Esophagus squamous epithelium (tissue), 4 donors: ENCODE measurements around the gene BABAM2.

Source experiments
- POLR2A ChIP-seq, 4 donors: fragments of 450-650 bp; IDR thresholded peaks; one replicate each; pipeline ENCODE4 v1.6.1; 2017; ENCODE audit warnings: antibody characterized with exemption in 4 of 4, mild to moderate bottlenecking in 4 of 4, moderate library complexity in 3 of 4
- TF ChIP-seq, protein P1 (sequence below), 6 experiments: fragments of 450-650 bp in 4 of 6; fragments of 200-600 bp in 2 of 6; sonication (generic) in 2 of 6; IDR thresholded peaks; one replicate each; pipeline ENCODE4 v1.5.1; 2016 to 2019; ENCODE audit warnings: antibody characterized with exemption in 6 of 6, mild to moderate bottlenecking in 4 of 6, moderate library complexity in 4 of 6

DNA sequence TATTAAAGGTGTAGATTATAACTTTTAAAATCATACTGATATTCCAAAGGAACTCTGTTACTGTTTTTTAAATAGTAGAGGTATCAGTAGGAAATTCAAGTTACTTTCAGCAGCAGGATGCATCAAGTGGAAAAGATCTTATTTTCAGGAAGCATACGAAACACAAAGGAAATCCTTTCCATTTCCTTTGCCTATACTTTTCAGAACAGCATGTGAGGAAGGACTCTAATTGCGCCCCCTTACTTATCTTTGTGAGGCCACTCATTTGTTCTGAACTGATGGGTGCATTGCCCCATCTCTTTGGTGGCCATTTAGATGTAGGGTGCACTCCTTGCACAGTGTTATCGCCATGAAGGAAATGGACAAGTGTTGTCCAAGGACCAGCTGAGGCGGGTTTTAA is 145.3 kb downstream of the BABAM2 start:
- no peak for TF ChIP-seq POLR2A (IDR thresholded peaks at IDR 0.05)
- TF ChIP-seq, protein P1, sequence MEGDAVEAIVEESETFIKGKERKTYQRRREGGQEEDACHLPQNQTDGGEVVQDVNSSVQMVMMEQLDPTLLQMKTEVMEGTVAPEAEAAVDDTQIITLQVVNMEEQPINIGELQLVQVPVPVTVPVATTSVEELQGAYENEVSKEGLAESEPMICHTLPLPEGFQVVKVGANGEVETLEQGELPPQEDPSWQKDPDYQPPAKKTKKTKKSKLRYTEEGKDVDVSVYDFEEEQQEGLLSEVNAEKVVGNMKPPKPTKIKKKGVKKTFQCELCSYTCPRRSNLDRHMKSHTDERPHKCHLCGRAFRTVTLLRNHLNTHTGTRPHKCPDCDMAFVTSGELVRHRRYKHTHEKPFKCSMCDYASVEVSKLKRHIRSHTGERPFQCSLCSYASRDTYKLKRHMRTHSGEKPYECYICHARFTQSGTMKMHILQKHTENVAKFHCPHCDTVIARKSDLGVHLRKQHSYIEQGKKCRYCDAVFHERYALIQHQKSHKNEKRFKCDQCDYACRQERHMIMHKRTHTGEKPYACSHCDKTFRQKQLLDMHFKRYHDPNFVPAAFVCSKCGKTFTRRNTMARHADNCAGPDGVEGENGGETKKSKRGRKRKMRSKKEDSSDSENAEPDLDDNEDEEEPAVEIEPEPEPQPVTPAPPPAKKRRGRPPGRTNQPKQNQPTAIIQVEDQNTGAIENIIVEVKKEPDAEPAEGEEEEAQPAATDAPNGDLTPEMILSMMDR (IDR thresholded peaks at IDR 0.05) = no peak
